GM18873 (cell line): Measurements from ENCODE around the gene CCER1.

Source experiments
- ATAC-seq: cut with Tn5 transposase; IDR thresholded peaks from one replicate; pipeline ENCODE4 v1.9.1; 2021; ENCODE audit warnings: mild to moderate bottlenecking, moderate library complexity, moderate number of reproducible peaks; ENCODE audit not compliant: unreplicated experiment, low FRiP score

Gene CCER1

DNA sequence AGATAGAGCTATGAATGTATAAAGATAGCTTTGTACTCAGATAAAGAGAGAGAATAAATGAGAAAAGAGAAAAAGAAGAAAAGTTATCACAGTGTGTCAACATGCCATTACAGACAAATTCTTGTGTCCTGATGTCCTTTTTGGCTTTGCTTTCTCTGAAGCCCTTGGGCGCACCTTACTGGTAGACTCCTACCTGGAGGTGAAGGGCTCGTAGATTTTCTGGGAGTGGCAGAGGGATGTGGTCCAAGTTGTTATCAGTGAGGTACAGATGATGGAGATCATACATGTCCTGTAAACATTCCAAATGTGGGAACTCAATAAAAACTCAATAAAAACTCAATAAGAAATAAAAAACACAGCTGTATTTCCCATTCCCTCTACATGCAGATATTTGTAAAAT lies 14.9 kb upstream of the CCER1 start:
- no peak for ATAC-seq

DNA sequence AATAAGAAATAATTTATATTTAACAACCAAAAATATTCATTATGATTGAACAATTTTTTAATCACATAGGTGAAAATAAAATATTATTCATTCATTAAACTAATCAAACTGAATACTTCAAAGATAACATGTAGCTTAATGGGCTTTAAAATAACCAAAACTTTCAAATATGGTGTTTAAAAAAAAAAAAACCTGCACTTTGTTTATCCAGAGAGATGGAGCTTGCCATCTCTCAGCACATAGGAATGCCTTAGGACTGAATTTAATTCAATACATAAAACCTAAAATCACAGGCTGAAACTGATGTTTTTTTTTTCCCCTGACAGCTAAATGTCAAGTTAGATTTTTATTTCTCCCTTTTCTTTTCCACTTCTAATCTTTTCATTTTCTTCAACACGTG lies 14.4 kb upstream of the CCER1 start:
- ATAC-seq, result no peak

DNA sequence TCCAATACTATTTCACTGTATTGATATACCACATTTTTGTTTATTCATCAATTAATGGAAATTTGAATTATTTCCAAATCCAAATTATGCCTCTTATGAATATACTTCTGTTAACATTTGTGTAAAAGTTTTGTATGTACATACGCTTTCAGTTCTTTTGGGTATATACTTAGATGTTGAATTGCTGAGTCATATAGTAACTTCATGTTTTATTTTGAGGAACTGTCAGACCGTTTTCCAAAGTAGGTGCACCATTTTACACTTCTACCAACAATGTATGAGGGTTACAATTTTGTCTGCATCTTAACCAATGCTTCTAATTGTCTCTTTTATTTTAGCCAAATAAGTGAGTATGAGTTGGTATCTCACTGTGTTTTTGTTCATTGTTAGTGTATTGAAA lies 10.2 kb upstream of the CCER1 start:
- ATAC-seq, result no peak

DNA sequence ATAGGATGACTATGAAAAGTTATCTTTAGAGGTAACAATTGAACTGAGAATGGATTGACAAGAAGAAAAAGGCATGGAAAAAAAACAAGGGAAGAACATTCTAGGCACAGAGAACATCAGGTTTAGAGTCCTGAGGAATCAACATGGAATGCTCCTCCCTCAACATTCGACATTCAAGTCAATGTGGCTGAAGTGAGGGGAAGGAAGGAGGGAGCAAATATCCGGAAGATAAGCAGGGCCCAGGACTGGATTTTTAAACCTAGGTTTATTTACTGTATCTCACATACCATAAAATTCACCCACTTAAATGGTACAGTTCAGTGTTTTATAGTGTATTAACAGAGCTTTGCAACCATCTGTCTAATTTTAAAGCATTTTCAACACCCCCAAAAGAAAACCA lies 9.6 kb upstream of the CCER1 start:
- no peak for ATAC-seq

DNA sequence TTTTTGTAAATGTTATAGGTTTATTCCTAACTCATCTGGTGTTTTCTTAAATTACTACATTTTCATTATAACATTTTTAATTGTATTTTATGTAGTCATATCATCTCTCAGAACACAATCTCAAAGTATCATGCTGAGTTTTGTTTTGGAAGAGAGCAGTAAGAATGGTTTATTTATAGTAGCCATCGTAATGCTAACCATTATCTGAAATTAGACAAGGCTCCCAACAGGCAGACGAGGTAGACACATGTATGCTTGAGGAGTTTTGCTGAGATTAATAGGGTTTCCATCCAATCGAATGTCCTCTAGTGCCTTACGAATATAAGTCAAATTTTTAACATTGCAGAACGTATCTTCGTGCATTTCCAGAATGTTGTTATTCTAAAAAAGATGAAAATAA lies 9.0 kb upstream of the CCER1 start:
- ATAC-seq, result no peak

DNA sequence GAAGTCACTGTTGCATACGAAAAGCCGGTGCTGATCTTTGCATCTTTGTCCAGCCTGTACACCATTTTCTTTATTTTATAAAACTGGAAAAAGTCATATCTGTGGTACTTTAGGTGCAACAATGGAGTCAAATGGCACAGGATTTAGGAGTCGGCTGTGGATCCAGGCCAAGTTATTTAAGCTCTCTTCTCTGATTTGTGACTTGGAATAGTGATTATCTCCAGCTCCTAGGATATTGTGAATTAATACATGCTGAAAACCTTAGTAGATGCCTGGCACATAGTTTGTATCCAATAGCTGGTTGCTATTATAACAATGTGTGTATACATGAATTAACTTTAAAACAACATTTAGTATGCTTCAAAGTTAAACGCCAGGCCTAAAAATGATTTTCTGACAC lies 6.2 kb upstream of the CCER1 start:
- ATAC-seq, result no peak

DNA sequence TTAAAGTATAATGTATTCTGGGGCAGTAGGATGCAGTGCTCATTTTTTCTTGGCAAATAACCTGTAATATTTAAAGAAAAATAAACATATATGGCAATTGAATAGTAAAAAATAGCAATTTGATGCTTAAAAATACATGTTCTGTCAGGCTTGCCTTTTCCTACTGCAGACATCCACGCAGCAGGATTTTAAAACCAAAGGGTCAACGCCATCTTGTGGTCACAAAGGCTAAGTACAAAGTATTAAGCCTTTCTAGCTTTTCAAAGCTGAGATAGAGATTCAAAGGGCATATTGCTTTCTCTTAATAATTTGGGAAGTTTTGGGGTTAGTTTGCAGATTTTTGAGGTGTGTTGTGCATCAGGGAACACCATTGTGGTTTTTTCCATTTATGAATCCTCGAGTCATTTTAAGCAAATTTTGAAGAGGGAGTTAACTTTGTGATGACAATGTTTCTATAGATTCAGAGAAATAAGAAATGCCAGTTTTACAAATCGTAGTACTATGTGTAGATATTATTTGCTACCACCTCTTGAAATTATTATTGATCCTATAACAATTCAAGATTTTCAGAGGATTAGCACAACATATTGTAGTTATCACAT lies 4.7 kb upstream of the CCER1 start:
- peak; percentile 76 for ATAC-seq

DNA sequence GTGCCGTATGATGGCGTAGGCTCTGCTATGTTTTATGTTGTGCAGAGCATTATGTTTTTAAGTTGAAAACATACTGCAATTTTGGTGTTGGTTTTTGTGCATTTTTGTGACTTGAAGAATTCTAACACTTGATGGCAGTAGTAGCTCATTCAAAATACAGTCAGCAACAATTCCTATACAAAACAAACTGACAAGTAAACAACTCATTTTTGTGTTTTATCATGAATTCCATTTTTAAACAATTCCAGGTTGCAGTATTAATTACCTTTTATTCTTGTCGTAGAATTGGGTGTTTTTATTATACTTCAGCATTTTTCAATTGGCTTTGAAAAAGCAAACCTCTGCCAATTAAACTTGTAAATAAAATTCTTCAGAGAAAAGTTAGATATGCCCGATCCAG lies 4.1 kb upstream of the CCER1 start:
- ATAC-seq, result no peak

DNA sequence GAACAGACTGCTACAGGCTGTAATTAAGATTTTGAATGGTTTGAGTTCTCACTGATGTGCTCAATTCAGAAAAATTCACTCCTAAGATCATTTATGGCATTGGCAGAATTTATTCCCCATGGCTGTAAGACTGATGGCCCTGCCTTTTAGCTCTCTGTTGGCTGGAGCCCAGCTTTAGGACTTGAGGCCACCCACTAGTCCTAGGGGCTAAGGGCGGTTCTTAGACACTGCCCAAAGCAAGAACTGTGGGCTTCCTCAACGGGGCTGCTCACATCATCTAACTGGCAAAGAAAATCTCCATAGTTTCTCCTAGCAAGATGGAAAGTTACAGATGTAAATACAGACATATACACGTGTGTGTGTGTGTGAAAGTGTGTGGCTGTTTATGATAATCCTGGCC lies 3.4 kb upstream of the CCER1 start:
- no peak for ATAC-seq

DNA sequence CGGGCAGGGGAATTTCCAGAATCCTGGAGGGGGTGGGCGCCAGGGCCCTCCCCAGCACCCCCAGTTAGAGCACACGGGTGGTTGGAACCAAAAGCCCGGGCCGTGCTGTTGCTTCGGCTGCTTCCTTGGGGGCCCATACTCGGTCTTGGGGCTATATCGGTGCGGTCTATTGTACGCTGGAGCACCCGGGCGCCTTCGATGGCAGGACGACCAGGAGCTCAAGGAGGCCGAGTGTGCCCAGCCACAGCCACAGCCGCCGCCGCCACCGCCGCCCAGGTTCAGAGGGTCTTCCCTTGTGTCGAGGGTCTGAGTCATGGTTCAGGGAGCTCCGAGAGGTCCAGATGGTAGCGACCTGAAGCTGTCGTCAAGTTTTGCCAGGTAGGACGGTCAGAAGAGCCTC lies 548 bp downstream of the CCER1 start:
- ATAC-seq, result no peak

DNA sequence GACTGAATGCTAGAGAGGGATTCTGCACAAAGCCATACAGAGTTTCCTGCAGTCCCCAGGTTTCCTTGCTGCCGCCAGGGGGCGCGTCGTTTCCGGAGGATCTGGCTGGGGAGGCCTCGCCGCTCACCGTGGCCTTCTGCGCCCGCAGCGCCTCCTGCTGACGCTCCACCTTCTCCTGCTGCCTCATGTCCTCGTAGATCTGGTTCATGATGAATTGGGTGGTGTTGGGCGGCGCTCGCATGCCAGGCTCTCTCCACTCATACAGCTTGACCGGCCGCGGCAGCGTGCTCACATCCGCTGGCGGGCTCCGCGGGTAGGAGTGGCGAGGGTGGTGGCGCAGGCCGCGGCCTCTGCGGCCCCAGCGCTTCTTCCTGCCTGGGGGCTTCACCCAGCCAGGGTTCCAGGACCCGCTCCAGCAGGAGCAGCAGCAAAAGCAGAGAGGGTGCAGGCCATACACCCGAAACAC lies 987 bp downstream of the CCER1 start:
- no peak for ATAC-seq

DNA sequence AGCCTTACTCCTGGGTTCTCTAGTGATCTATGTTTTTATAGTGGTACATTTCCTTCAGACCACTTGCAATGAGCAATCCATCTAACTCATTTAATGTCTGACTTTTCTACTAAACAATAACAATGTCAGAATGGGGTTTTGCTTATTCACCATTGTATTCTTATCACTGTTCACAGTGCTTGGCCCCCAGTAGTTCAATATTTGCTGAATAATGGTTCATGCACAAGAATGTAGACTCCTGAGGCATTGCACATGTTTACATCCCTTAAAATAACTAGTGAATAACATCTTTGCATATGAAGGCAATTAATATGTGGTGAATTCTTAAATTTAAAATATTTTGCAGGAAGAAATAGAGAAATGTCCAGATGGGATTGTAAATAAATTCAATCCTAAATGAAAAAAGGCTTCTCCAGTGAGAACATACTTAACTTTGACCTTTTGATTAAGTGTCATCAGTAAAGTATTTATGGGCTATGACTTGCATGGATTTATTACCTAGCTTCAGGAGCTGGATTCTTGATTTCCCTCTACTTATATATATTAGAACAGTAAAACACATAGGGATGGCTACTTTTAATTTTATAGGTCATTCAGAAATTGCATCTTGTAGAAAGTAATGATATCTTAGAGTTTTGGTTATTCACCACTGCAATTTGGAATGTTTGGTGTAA lies 3.4 kb downstream of the CCER1 start:
- ATAC-seq, result no peak

DNA sequence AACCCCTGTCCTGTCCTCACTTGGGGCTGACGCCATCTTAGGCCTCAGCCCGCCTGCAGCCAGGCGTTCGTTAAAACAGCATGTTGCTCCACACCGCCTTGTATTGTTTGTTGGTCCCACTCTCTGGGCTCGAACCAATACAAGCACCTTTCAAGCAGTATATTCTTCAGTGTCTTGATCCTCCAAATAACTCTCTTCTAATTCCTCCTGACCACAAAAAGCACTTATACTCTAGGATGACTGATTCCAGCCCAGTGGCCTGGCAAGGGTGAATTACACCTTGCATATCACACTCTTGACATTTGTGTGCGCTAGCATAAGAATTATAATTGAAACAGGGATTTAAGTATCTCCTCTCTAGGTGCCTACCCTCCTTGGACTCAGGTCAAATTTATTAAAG lies 7.1 kb downstream of the CCER1 start:
- ATAC-seq, result no peak

DNA sequence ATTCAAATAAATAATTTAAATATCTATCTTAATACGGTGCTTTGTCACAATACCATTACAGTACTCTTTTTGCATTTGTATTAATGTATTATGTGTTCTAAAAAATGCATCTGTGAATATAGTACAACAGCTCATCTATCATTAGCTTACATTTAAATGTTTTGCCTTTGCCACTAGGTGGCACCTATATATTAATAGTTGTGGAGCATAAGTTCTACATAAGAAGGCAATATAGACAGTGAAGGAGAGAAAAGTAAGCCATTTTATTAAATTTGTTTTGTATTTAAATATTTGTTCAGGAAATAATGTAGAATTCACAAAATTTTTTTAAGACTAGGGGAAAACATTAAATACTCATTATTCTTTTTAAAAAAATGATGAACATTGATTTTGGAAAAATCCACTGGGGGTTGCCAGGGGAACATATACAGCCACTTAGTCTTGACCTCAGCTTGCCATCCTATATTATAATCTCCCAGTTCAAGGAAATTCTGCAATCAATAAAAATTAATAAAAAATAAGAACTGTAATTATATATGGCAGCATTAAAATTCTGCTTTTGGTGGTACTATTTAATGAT lies 9.8 kb downstream of the CCER1 start:
- ATAC-seq, result peak; percentile 68

DNA sequence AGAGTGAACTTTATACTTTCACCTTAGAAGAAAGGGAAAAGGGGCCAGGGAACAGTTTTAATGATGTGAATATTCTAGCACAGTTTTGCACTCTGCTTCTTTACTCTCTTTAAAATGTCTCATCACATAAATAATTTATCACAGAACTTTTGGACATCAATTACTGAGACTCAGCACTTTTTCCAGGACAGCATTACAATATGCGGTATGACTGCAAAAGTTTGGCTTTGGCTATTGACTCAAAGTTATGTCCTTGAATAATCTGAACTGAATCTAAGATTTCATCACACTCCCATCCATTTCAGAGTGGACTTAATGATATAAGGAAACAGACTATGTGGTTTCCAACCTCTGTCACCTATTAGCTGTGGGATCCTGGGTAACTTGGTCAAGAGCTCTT lies 11.7 kb downstream of the CCER1 start:
- ATAC-seq, result no peak

DNA sequence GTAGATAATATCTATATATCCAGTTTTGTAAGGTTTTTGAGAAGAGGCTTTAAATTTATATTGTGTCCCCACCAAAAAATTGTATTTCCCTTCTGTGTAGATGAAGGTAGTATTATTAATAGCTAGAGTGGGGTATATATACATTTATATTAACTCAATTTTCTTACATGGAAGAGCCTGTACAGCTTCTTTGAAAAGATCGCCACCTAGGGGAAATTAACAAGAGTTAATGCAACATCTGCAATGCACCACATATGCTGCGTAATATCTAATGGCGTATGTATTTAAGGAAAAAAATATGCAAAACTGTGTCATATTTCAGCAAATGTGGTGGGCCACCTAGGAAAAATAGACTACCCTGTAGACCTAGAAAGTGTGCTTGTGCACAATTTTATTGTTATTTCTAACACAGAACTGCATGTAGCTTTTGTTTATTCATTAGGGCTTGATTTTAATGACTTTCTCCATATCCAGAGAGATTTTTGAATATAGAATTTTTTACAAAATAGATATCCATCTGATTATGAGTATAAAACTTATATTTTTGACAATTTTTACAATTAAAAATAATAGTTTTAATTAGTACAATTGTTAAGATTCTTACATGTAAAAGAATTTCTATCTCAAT lies 14.0 kb downstream of the CCER1 start:
- peak; percentile 65 for ATAC-seq

DNA sequence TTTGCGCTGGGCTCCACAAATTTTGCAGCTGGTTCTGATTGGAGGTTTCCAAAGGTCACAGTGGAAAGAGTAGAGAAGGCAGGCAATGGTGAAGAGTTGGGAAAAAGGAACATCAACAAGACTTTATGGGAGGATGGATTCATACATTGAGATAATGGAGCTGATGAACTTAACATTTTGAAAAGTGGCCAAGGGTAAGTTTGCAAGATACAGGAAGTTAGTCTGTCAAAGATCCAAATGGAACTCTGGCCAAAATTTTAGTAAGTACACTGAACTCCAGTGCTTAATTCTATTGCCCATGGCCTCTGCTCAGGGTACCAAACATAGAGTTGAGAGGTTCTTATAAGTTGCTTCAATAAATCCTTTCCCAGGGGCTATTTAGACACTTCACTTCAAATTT lies 15.6 kb downstream of the CCER1 start:
- ATAC-seq, result no peak

DNA sequence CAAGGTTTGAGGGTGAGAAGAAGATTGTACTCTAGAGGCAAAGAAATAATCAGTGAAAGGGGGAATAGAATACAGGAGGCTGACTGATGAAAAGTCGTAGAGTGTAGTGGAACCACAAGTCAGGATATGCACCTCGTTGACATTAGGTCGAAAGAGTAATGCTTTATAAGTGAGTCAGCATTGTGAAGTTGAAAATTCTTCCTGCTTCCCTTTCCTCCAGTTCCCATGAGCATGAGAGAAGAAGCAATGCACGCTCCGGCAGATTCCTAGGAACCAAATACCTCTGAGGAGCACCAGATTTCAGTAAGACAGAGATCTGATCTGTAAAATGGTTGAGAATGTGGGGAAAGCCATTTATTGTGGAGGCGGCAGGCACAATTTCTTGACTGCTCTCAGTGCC lies 16.5 kb downstream of the CCER1 start:
- ATAC-seq, result no peak

DNA sequence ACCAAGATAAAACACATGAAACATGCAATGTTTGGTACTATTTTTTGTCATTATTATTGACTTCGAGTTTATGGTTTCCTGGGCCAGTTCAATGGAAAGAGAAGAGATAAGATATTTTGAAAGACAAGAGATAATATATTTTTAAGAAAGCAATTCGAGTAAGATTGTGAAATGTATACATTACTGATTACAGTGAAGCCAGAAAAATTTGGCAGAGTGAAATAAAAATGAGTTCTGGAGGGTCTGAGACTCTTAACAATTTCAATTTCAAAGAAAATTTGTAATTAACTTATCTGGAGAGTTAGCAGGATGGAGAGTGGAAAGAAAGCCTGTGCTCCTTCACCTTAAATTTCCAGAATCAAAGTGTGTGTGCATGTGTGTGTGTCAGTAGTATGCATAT lies 17.3 kb downstream of the CCER1 start:
- no peak for ATAC-seq

DNA sequence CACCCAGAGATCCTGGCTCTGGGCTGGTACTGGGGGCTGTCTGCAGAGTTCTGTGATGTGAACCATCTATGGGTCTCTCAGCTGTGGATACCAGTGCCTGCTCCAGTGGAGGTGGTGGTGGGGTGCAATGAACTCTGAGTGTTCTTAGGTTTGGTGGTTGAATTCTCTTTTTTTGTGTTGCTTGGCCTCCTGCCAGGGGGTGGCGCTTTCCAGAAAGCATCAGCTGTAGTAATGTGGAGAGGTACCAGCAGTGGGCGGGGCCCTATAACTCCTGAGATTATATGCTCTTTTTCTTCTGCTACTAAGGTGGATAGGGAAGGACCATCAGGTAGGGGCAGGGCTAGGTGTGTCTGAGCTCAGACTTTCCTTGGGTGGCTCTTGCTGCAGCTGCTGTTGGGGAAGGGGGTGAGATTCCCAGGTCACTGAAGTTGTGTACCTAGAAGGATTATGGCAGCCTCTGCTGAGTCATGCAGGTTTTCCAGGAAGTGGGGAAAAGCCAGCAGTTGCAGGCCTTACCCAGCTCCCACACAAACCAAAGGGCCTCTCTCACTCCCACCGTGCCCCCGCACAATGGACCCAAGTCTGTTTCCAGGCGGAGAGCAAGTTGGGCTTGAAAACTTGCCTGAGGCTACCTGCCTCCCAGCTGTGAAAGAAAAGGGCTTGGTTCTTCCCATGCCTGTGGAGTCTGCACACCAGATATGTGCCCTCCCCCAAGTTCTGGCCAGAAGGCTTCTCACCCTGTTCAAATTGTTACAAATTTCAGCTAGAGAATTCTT lies 18.6 kb downstream of the CCER1 start:
- no peak for ATAC-seq

DNA sequence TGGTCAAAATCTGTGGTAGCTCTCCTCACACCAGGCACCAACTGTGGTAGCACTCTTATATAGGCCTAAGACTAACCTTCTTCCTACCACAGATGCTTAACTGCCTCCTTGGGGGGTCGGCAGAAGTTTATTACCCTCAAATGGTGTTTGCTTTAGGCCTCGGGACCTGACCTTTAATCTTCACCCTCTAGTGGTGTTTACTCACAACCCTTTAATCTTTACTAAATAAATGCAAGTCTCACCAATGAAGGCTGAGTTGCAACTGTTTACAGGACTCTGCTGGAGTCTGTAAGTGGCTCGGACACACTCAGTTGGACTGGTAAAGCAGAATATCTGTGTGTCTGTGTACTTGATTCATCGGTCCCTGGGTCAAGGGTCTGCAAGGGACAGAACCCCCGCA lies 29.4 kb downstream of the CCER1 start:
- ATAC-seq, result no peak
